Stimulated activated naive CD8-positive, alpha-beta T cell treated with anti-CD3 and anti-CD28 coated beads, Interleukin-15, amount 100 ng/mL, for 72 hours (primary cell): ENCODE data around the gene SFTPB.

ENCODE experiments used
- ATAC-seq: fragments of 150-1000 bp; cut with Tn5 transposase; 2 replicates; pipeline ENCODE4 v1.10.0; 2021; ENCODE audit warnings: mild to moderate bottlenecking, moderate library complexity
- DNase-seq, 2 donors: peaks; one replicate each; pipeline ENCODE4 v3.0.0; 2021 to 2022
- H3K27ac Mint-ChIP-seq, 2 donors: one replicate each; pipeline ENCODE4 v1.8.0; 2022; ENCODE audit warnings: mild to moderate bottlenecking in 2 of 2, mixed read lengths in 2 of 2, moderate library complexity in 2 of 2
- H3K27me3 Mint-ChIP-seq: one replicate; pipeline ENCODE4 v1.8.0; 2022; ENCODE audit warnings: mixed read lengths
- H3K4me1 Mint-ChIP-seq: one replicate; pipeline ENCODE4 v1.8.0; 2022; ENCODE audit warnings: mild to moderate bottlenecking, mixed read lengths
- H3K4me3 Mint-ChIP-seq, 2 donors: one replicate each; pipeline ENCODE4 v1.8.0; 2022; ENCODE audit warnings: mild to moderate bottlenecking in 2 of 2, mixed read lengths in 2 of 2, moderate library complexity in 1 of 2
- H3K9me3 Mint-ChIP-seq, 2 donors: one replicate each; pipeline ENCODE4 v1.8.0; 2022; ENCODE audit warnings: mixed read lengths in 2 of 2

SFTPB gene

GRCh38 chr2:85694052-85695025 lies 26.3 kb upstream of the SFTPB start, which contains the start of gene GNLY:
TSS of gene GNLY (plus strand) at chr2:85694358. CDS start at chr2:85694419, 61 bp downstream.
- peaks cover 36% of the 10 kb centered on the region for H3K4me1 Mint-ChIP-seq
- DNase-seq: no peak
- H3K27me3 Mint-ChIP-seq: no peaks in the 10 kb centered on the region
- H3K4me3 Mint-ChIP-seq: no peak within 1 kb of the TSS
- peak; percentile 42 for ATAC-seq
- peak within 1 kb of the TSS; percentile 16 to 74 for H3K27ac Mint-ChIP-seq
- H3K9me3 Mint-ChIP-seq: no peaks in the 10 kb centered on the region

GRCh38 chr2:85692039-85692645 lies 24.1 kb upstream of the SFTPB start:
- Mint-ChIP-seq H3K4me3 (no peak overlapping the region), H3K27ac (no peak overlapping the region)
- ATAC-seq: peak; percentile 56

GRCh38 chr2:85690932-85691331 lies 22.9 kb upstream of the SFTPB start:
- no peaks in the 10 kb centered on the region for H3K27me3 Mint-ChIP-seq
- no peaks in the 10 kb centered on the region for H3K9me3 Mint-ChIP-seq
- H3K4me1 Mint-ChIP-seq: peaks cover 28% of the 10 kb centered on the region
- DNase-seq (no peak), ATAC-seq (no peak)
- H3K27ac Mint-ChIP-seq: peak overlapping the region in 1 of 2 donors; percentile 42
- H3K4me3 Mint-ChIP-seq: no peak overlapping the region

More at GRCh38 chr2:85692039-85692645, 24.1 kb upstream of the SFTPB start:
- Mint-ChIP-seq H3K4me1 (peaks cover 28% of the 10 kb centered on the region), H3K9me3 (no peaks in the 10 kb centered on the region), H3K27me3 (no peaks in the 10 kb centered on the region)
- DNase-seq: no peak

- peaks cover 5% of the 10 kb centered on the region for H3K27me3 Mint-ChIP-seq
- H3K4me3 Mint-ChIP-seq: no peak overlapping the region
- no peak overlapping the region for H3K27ac Mint-ChIP-seq
- DNase-seq (no peak), ATAC-seq (no peak)
- peaks cover 12% of the 10 kb centered on the region for H3K4me1 Mint-ChIP-seq
- no peaks in the 10 kb centered on the region for H3K9me3 Mint-ChIP-seq
These were observed 16.8 kb upstream of the SFTPB start for GRCh38 chr2:85684806-85685205.

- no peak overlapping the region for H3K27ac Mint-ChIP-seq
- no peak for DNase-seq
- peaks cover 12% of the 10 kb centered on the region for H3K4me1 Mint-ChIP-seq
- H3K27me3 Mint-ChIP-seq: peaks cover 5% of the 10 kb centered on the region
- no peak for ATAC-seq
- no peak overlapping the region for H3K4me3 Mint-ChIP-seq
- H3K9me3 Mint-ChIP-seq: no peaks in the 10 kb centered on the region
These were observed 16.4 kb upstream of the SFTPB start for GRCh38 chr2:85684380-85684779.

GRCh38 chr2:85682378-85682777 lies 14.4 kb upstream of the SFTPB start:
- H3K27me3 Mint-ChIP-seq: peaks cover 5% of the 10 kb centered on the region
- DNase-seq (no peak), ATAC-seq (no peak)
- H3K4me3 Mint-ChIP-seq: no peak overlapping the region
- no peaks in the 10 kb centered on the region for H3K9me3 Mint-ChIP-seq
- H3K27ac Mint-ChIP-seq: no peak overlapping the region
- peaks cover 18% of the 10 kb centered on the region for H3K4me1 Mint-ChIP-seq

- H3K27me3 Mint-ChIP-seq: peaks cover 5% of the 10 kb centered on the region
- H3K4me1 Mint-ChIP-seq: peaks cover 18% of the 10 kb centered on the region
- H3K9me3 Mint-ChIP-seq: no peaks in the 10 kb centered on the region
- no peak for DNase-seq
- ATAC-seq: peak; percentile 22
- H3K27ac Mint-ChIP-seq: no peak overlapping the region
- peak overlapping the region in 1 of 2 donors; percentile 29 for H3K4me3 Mint-ChIP-seq
These were observed 13.8 kb upstream of the SFTPB start for GRCh38 chr2:85681776-85682175.

- H3K27me3 Mint-ChIP-seq: peaks cover 5% of the 10 kb centered on the region
- peak overlapping the region; percentile 17 to 29 for H3K4me3 Mint-ChIP-seq
- no peaks in the 10 kb centered on the region for H3K9me3 Mint-ChIP-seq
- H3K4me1 Mint-ChIP-seq: peaks cover 18% of the 10 kb centered on the region
- no peak for DNase-seq
- ATAC-seq: no peak
- H3K27ac Mint-ChIP-seq: peak overlapping the region; percentile 72 to 78
These were observed 13.4 kb upstream of the SFTPB start for GRCh38 chr2:85681372-85681763.

- H3K4me1 Mint-ChIP-seq: peaks cover 18% of the 10 kb centered on the region
- peaks cover 5% of the 10 kb centered on the region for H3K27me3 Mint-ChIP-seq
- DNase-seq: no peak
These were observed 12.8 kb upstream of the SFTPB start for GRCh38 chr2:85680707-85681371.

GRCh38 chr2:85678794-85679672 lies 11.0 kb upstream of the SFTPB start:
- Mint-ChIP-seq H3K27me3 (peaks cover 5% of the 10 kb centered on the region), H3K27ac (no peak overlapping the region), H3K4me1 (peaks cover 18% of the 10 kb centered on the region), H3K4me3 (peak overlapping the region in 1 of 2 donors; percentile 30), H3K9me3 (no peaks in the 10 kb centered on the region)
- peak; percentile 86 for ATAC-seq
- DNase-seq: peak; percentile 75 to 76

More at GRCh38 chr2:85680707-85681371, 12.8 kb upstream of the SFTPB start:
- peak overlapping the region; percentile 72 to 78 for H3K27ac Mint-ChIP-seq
- no peaks in the 10 kb centered on the region for H3K9me3 Mint-ChIP-seq
- ATAC-seq: peak; percentile 72
- H3K4me3 Mint-ChIP-seq: peak overlapping the region; percentile 17 to 29

- Mint-ChIP-seq H3K9me3 (no peaks in the 10 kb centered on the region), H3K27me3 (peaks cover 5% of the 10 kb centered on the region), H3K4me1 (peaks cover 18% of the 10 kb centered on the region), H3K27ac (no peak overlapping the region), H3K4me3 (no peak overlapping the region)
- ATAC-seq: no peak
- no peak for DNase-seq
These were observed 10.4 kb upstream of the SFTPB start for GRCh38 chr2:85678377-85678776.

GRCh38 chr2:85675866-85676548 lies 8.0 kb upstream of the SFTPB start:
- no peak for ATAC-seq
- Mint-ChIP-seq H3K27me3 (peaks cover 5% of the 10 kb centered on the region), H3K4me1 (peaks cover 11% of the 10 kb centered on the region), H3K4me3 (no peak overlapping the region), H3K9me3 (no peaks in the 10 kb centered on the region), H3K27ac (no peak overlapping the region)
- DNase-seq: no peak

GRCh38 chr2:85675427-85675826 lies 7.4 kb upstream of the SFTPB start:
- Mint-ChIP-seq H3K27ac (no peak overlapping the region), H3K9me3 (no peaks in the 10 kb centered on the region), H3K27me3 (peaks cover 3% of the 10 kb centered on the region), H3K4me1 (peaks cover 5% of the 10 kb centered on the region), H3K4me3 (no peak overlapping the region)
- DNase-seq: no peak
- ATAC-seq: no peak

GRCh38 chr2:85674417-85674816 lies 6.4 kb upstream of the SFTPB start:
- ATAC-seq (no peak), DNase-seq (no peak)
- no peaks in the 10 kb centered on the region for H3K9me3 Mint-ChIP-seq
- H3K4me1 Mint-ChIP-seq: peaks cover 5% of the 10 kb centered on the region
- H3K27me3 Mint-ChIP-seq: no peaks in the 10 kb centered on the region
- H3K27ac Mint-ChIP-seq: no peak overlapping the region
- H3K4me3 Mint-ChIP-seq: no peak overlapping the region
